ENCODE results near the gene BRD4.

BRD4 gene

DNA sequence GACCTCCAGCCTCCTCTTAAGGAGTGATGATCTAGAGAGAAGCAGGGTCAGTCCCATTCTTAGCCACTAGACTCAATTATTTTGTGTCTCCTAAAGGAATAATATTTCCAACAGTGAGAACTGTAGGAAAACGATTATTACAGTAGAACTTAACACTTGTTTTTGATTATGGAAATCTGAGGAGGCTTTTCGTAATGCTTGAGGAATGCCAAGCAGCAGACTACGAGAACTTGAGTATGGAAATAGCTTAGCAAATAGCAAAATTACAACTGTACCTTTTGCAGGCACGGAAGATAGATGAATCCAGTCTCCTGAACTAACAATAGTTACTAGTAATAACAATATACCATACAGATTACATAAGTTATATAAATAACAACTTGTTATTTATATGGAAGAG, 12.2 kb downstream of the BRD4 start:
- no peak overlapping the region for H3K4me3 ChIP-seq (ENCODE audit: low read length)
- no peak for TF ChIP-seq CTCF (conservative IDR thresholded peaks at IDR 0.05; ENCODE audit: low read depth, low read length)
- no peak for DNase-seq (ENCODE audit: low read depth)

DNA sequence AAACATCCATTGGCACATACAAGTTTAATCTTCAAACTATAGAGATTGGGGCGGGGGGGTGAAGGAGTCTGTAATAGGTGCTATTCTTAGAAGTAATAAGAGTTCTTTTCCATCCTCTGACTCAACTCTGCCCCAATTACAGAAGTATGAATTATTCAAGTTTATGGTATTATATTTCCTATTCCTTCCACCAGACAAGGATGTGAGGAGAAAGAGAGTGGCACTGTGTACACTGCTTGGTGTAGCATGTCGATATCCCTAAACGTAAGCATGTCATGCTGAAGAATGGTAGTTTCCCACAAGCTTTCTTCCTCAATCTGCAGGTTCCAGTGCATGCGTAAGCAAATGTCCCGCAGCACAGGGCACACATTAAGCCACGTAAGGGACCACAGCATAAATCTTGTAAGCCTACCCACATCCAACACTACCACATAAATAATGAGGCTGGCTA, 14.1 kb downstream of the BRD4 start:
- H3K4me3 ChIP-seq (ENCODE audit: low read length): no peak overlapping the region
- no peak for DNase-seq (ENCODE audit: low read depth)
- no peak for TF ChIP-seq CTCF (conservative IDR thresholded peaks at IDR 0.05; ENCODE audit: low read depth, low read length)

- H3K4me3 ChIP-seq (ENCODE audit: low read length): no peak overlapping the region
- no peak for TF ChIP-seq CTCF (conservative IDR thresholded peaks at IDR 0.05; ENCODE audit: low read depth, low read length)
- DNase-seq (ENCODE audit: low read depth): no peak
These were observed 14.8 kb downstream of the BRD4 start for GRCh38 chr19:15317392-15318071.

GRCh38 chr19:15316498-15316897, 15.8 kb downstream of the BRD4 start:
- no peak for TF ChIP-seq CTCF (conservative IDR thresholded peaks at IDR 0.05; ENCODE audit: low read depth, low read length)
- H3K4me3 ChIP-seq (ENCODE audit: low read length): no peak overlapping the region
- no peak for DNase-seq (ENCODE audit: low read depth)

DNA sequence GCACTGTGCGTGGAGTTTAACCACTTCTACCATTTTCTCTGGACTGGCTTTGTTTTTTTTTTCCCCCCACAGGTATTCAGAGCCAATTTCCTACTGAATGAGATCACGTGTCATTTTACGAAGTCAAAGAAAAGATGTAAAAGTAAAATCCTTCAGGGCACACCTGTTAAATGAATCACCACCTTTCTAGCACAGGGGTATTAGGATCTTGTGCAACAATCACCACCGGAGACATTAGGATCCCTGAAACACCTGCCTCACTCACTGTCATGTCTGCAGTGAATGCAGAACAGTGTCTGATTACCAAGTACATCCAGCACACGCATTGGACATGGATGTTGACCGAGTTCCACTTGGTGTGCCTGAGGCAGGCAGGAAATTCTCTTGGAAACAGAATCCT, 17.2 kb downstream of the BRD4 start:
- H3K4me3 ChIP-seq (ENCODE audit: low read length): no peak overlapping the region
- TF ChIP-seq CTCF (conservative IDR thresholded peaks at IDR 0.05; ENCODE audit: low read depth, low read length): no peak
- DNase-seq (ENCODE audit: low read depth): no peak

DNA sequence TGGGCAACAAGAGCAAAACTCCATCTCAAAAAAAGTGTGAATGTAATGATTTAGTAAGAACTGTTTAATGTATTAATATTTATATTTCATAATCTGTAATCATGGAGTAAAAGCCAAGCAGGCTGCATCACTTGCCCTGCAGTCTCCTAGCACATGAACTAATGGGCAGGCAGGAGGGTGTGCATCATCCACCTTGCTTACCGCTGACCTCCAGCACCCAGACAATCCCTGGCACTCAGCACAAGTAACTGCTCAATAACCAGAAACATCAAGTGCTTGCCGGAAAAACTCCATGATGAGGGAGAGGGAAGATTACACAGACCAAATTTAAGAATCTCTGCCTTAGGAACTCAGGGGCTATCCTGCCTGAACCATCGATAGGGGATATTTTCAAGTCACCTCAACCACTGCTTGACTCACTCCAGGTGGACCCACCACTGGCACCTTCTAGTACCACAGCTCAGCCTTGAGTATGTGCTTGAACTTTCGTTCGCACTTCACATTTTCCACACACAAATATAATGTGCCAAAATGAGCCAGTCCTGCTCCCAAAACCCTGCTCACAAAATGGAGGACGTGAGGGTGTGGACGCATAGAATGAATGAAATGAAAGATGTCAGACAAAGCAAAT, 18.6 kb downstream of the BRD4 start:
- no peak overlapping the region for H3K4me3 ChIP-seq (ENCODE audit: low read length)
- TF ChIP-seq CTCF (conservative IDR thresholded peaks at IDR 0.05; ENCODE audit: low read depth, low read length): no peak
- DNase-seq (ENCODE audit: low read depth): no peak

DNA sequence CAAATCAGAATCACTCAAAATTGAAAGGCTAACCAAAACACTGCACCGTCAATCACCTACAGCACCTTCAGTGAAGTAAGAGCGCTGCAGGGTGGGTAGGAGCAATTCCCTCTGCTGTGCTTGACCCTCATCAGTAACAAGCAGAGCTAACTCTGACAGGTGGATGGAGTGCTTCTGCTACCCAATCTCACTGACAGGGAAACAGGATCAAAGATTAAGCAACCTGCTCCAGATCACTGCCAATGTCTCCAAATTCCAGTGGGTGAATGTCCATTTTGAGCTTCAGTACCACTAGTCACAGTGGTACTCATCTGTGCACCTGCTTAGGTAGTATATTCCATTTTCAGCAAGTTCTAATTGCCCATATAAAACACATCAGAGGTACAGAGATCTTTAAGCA, 25.2 kb downstream of the BRD4 start:
- no peak for DNase-seq (ENCODE audit: low read depth)
- no peak for TF ChIP-seq CTCF (conservative IDR thresholded peaks at IDR 0.05; ENCODE audit: low read depth, low read length)
- no peak overlapping the region for H3K4me3 ChIP-seq (ENCODE audit: low read length)

Measured in retinal pigment epithelial cell (primary cell).